WTC11 (cell line): ENCODE results near the gene TDRD9. TPM values are rescaled to one million over a fixed set of nuclear protein-coding genes. Genes with fewer than 3 reads are reported as not detected.

Experiments used
- ATAC-seq: fragments of 200-7000 bp; cut with Tn5 transposase; 2 replicates; pipeline ENCODE4 v1.10.0; 2021; ENCODE audit warnings: mild to moderate bottlenecking, moderate library complexity
- CTCF ChIA-PET: fragments of 300-600 bp; sonication (Branson Sonifier 250); formaldehyde crosslinking; loops from one replicate; lab custom pipeline; 2021; ENCODE audit warnings: antibody characterized with exemption; lab: Charles Lee
- POLR2A ChIA-PET: fragments of 350-600 bp; sonication (Branson Sonifier 250); formaldehyde crosslinking; loops from one replicate; lab custom pipeline; 2021; ENCODE audit warnings: antibody characterized with exemption; lab: Charles Lee
- DNase-seq: peaks from one replicate; pipeline ENCODE4 v3.0.0; 2021; ENCODE audit warnings: low spot score
- H3K27ac Mint-ChIP-seq: 2 replicates; pipeline ENCODE4 v1.8.0; 2021; ENCODE audit warnings: mixed read lengths
- H3K27me3 Mint-ChIP-seq: 2 replicates; pipeline ENCODE4 v1.8.0; 2021; ENCODE audit warnings: low read depth, mild to moderate bottlenecking, moderate library complexity, mixed read lengths
- H3K36me3 Mint-ChIP-seq: 2 replicates; pipeline ENCODE4 v1.8.0; 2021; ENCODE audit warnings: mixed read lengths
- H3K4me1 Mint-ChIP-seq: 2 replicates; pipeline ENCODE4 v1.8.0; 2022; ENCODE audit warnings: mixed read lengths
- H3K4me3 Mint-ChIP-seq: 2 replicates; pipeline ENCODE4 v1.8.0; 2021; ENCODE audit warnings: mild to moderate bottlenecking, moderate library complexity, mixed read lengths
- H3K9me3 Mint-ChIP-seq: 2 replicates; pipeline ENCODE4 v1.8.0; 2021; ENCODE audit warnings: mixed read lengths
- ARID4B ChIP-seq: sonication (generic); formaldehyde crosslinking; IDR thresholded peaks from 2 replicates; pipeline ENCODE4 v1.8.0; 2023; ENCODE audit warnings: missing genetic modification reagents, mild to moderate bottlenecking, borderline replicate concordance
- ATF1 ChIP-seq: sonication (generic); formaldehyde crosslinking; IDR thresholded peaks from 2 replicates; pipeline ENCODE4 v1.8.1; 2023; ENCODE audit warnings: mild to moderate bottlenecking, moderate library complexity, missing genetic modification reagents
- ATF3 ChIP-seq: sonication (generic); formaldehyde crosslinking; conservative IDR thresholded peaks from 2 replicates; pipeline ENCODE4 v1.8.1; 2022; ENCODE audit warnings: mild to moderate bottlenecking, missing genetic modification reagents
- CTCF ChIP-seq: fragments of 200-600 bp; IDR thresholded peaks from 2 replicates; pipeline ENCODE4 v1.8.0; 2022; ENCODE audit warnings: antibody characterized with exemption
- ELF4 ChIP-seq: sonication (generic); formaldehyde crosslinking; IDR thresholded peaks from 2 replicates; pipeline ENCODE4 v1.8.1; 2022; ENCODE audit warnings: low read depth, mild to moderate bottlenecking, moderate library complexity, missing genetic modification reagents
- GABPB1 ChIP-seq: sonication (generic); formaldehyde crosslinking; IDR thresholded peaks from 2 replicates; pipeline ENCODE4 v1.8.1; 2023; ENCODE audit warnings: mild to moderate bottlenecking, missing genetic modification reagents
- JAZF1 ChIP-seq: fragments of 250-450 bp; sonication (Bioruptor Pico); IDR thresholded peaks from 2 replicates; pipeline ENCODE4 v1.9.0; 2021; ENCODE audit warnings: moderate library complexity, mild to moderate bottlenecking, inconsistent platforms
- JUN ChIP-seq: sonication (generic); formaldehyde crosslinking; IDR thresholded peaks from 2 replicates; pipeline ENCODE4 v1.8.0; 2023; ENCODE audit warnings: mild to moderate bottlenecking, missing genetic modification reagents
- KAT7 ChIP-seq: sonication (generic); formaldehyde crosslinking; IDR thresholded peaks from 2 replicates; pipeline ENCODE4 v1.8.1; 2023; ENCODE audit warnings: missing genetic modification reagents, mild to moderate bottlenecking, borderline replicate concordance
- PRDM15 ChIP-seq: sonication (generic); formaldehyde crosslinking; IDR thresholded peaks from 2 replicates; pipeline ENCODE4 v1.8.0; 2022; ENCODE audit warnings: missing genetic modification reagents
- STAT6 ChIP-seq: sonication (generic); formaldehyde crosslinking; conservative IDR thresholded peaks from 2 replicates; pipeline ENCODE4 v1.8.1; 2023; ENCODE audit warnings: mild to moderate bottlenecking, low read depth, missing genetic modification reagents, moderate library complexity
- TEAD1 ChIP-seq: sonication (generic); formaldehyde crosslinking; IDR thresholded peaks from 2 replicates; pipeline ENCODE4 v1.8.0; 2022; ENCODE audit warnings: mild to moderate bottlenecking, missing genetic modification reagents
- TEAD4 ChIP-seq: sonication (generic); formaldehyde crosslinking; IDR thresholded peaks from 2 replicates; pipeline ENCODE4 v1.8.0; 2022; ENCODE audit warnings: mild to moderate bottlenecking, missing genetic modification reagents
- USF2 ChIP-seq: sonication (generic); formaldehyde crosslinking; IDR thresholded peaks from 2 replicates; pipeline ENCODE4 v1.8.1; 2023; ENCODE audit warnings: mild to moderate bottlenecking, missing genetic modification reagents, moderate library complexity
- ZBTB21 ChIP-seq: sonication (generic); formaldehyde crosslinking; IDR thresholded peaks from 2 replicates; pipeline ENCODE4 v1.8.1; 2023; ENCODE audit warnings: mild to moderate bottlenecking, missing genetic modification reagents, borderline replicate concordance
- ZBTB43 ChIP-seq: sonication (generic); formaldehyde crosslinking; IDR thresholded peaks from 2 replicates; pipeline ENCODE4 v1.8.1; 2023; ENCODE audit warnings: mild to moderate bottlenecking, missing genetic modification reagents
- ZNF121 ChIP-seq: sonication (generic); formaldehyde crosslinking; IDR thresholded peaks from 2 replicates; pipeline ENCODE4 v1.8.0; 2023; ENCODE audit warnings: missing genetic modification reagents
- ZNF219 ChIP-seq: sonication (generic); formaldehyde crosslinking; IDR thresholded peaks from 2 replicates; pipeline ENCODE4 v1.8.0; 2023; ENCODE audit warnings: missing genetic modification reagents, mild to moderate bottlenecking, borderline replicate concordance
- total RNA-seq: library from RNA; stranded (reverse); gene quantifications from 3 replicates; pipeline ENCODE4 v1.2.3, GENCODE V29; 2021

Gene TDRD9
- total RNA-seq, 1 experiment from 2014 or later, result 0.17 TPM

GRCh38 chr14:103891667-103892215 lies 36.5 kb upstream of the TDRD9 start:
- no peak overlapping the region for H3K4me3 Mint-ChIP-seq
- TF ChIP-seq ELF4 (no peak), ZBTB43 (CRISPR knock-in tag) (no peak), CTCF (no peak), GABPB1 (CRISPR knock-in tag) (no peak), ATF1 (CRISPR knock-in tag) (no peak), PRDM15 (no peak), JAZF1 (no peak), ZNF219 (CRISPR knock-in tag) (no peak), ATF3 (CRISPR knock-in tag) (no peak), USF2 (no peak), STAT6 (CRISPR knock-in tag) (no peak)
- DNase-seq, result no peak
- ChIA-PET CTCF (interaction anchor here (1.0 to 8.1 kb wide), 2 partner anchors 9 to 80 kb away, joined by 3 to 94 read pairs; no protein-coding TSS in a partner anchor), POLR2A (no interaction called here)
- peaks cover under 1% of the 10 kb centered on the region; the same call in 1 of the 2 replicates for H3K4me1 Mint-ChIP-seq
- peaks cover 6% of the 10 kb centered on the region for H3K36me3 Mint-ChIP-seq
- no peak overlapping the region for H3K27ac Mint-ChIP-seq
- no peak for ATAC-seq
- peaks cover 8% of the 10 kb centered on the region for H3K27me3 Mint-ChIP-seq
- peaks cover 7% of the 10 kb centered on the region for H3K9me3 Mint-ChIP-seq

GRCh38 chr14:103892247-103892646 lies 36.0 kb upstream of the TDRD9 start:
- Mint-ChIP-seq H3K36me3 (peaks cover 6% of the 10 kb centered on the region), H3K4me1 (no peaks in the 10 kb centered on the region), H3K27me3 (peaks cover 9% of the 10 kb centered on the region), H3K9me3 (peaks cover 7% of the 10 kb centered on the region), H3K27ac (no peak overlapping the region), H3K4me3 (no peak overlapping the region)
- POLR2A ChIA-PET, result no interaction called here
- CTCF ChIA-PET, result interaction anchor here (1.0 to 8.1 kb wide), 2 partner anchors 9 to 80 kb away, joined by 3 to 94 read pairs; no protein-coding TSS in a partner anchor
- no peak for ATAC-seq
- no peak for DNase-seq
- TF ChIP-seq ZNF121 (CRISPR knock-in tag) (no peak), USF2 (no peak), TEAD1 (CRISPR knock-in tag) (no peak), TEAD4 (CRISPR knock-in tag) (no peak), KAT7 (no peak), ARID4B (CRISPR knock-in tag) (no peak), ZBTB21 (CRISPR knock-in tag) (no peak), JUN (no peak)
